Adrenal gland (tissue), 5 donors: ENCODE measurements around the gene GPRC6A.

ENCODE experiments used
- POLR2A ChIP-seq, 2 donors: fragments of 450-650 bp; IDR thresholded peaks; one replicate each; pipeline ENCODE4 v1.6.1; 2017; ENCODE audit warnings: antibody characterized with exemption in 2 of 2, mild to moderate bottlenecking in 2 of 2, moderate library complexity in 1 of 2
- TF ChIP-seq, protein P1 (sequence below), 6 experiments: fragments of 450-650 bp in 4 of 6; fragments of 200-600 bp in 2 of 6; sonication (generic) in 1 of 6; IDR thresholded peaks; 1 replicate in 5 of 6; 2 replicates in 1 of 6; pipeline versions ENCODE4 v1.5.1 to v1.8.0; 2016 to 2021; ENCODE audit warnings: antibody characterized with exemption in 6 of 6, mild to moderate bottlenecking in 2 of 6, moderate library complexity in 1 of 6
- donor health status: DM: no; HTN: no; CAD: no.

DNA sequence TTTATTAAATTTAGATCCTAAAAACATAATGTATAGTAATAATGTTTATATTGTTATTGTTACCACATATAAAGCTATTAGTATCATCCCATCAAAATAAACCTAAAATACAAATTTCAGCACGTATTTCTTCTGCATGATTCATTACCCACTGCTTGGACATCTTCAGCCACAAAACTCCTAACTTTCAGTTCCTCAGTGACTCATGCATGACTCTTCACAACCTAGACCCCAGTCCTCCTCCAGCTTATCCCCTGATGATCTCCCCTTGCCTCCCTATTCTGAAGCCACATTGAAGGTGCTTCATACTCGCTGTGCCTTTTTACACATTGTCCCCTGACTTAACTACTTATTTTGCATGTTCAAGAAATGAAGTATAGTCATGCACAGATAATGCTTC lies 11.2 kb upstream of the GPRC6A start:
- TF ChIP-seq, protein P1, sequence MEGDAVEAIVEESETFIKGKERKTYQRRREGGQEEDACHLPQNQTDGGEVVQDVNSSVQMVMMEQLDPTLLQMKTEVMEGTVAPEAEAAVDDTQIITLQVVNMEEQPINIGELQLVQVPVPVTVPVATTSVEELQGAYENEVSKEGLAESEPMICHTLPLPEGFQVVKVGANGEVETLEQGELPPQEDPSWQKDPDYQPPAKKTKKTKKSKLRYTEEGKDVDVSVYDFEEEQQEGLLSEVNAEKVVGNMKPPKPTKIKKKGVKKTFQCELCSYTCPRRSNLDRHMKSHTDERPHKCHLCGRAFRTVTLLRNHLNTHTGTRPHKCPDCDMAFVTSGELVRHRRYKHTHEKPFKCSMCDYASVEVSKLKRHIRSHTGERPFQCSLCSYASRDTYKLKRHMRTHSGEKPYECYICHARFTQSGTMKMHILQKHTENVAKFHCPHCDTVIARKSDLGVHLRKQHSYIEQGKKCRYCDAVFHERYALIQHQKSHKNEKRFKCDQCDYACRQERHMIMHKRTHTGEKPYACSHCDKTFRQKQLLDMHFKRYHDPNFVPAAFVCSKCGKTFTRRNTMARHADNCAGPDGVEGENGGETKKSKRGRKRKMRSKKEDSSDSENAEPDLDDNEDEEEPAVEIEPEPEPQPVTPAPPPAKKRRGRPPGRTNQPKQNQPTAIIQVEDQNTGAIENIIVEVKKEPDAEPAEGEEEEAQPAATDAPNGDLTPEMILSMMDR (IDR thresholded peaks at IDR 0.05), result no peak
- TF ChIP-seq POLR2A (IDR thresholded peaks at IDR 0.05), result no peak
